Liver (tissue), 9 donors: ENCODE data around the gene FAIM2. TPM values are rescaled to one million over a fixed set of nuclear protein-coding genes. Genes with fewer than 3 reads are reported as not detected.

Source experiments
- DNase-seq: peaks from one replicate; pipeline ENCODE4 v3.0.0-alpha.2; 2017; ENCODE audit warnings: low spot score
- H3K27ac ChIP-seq, 2 donors: one replicate each; pipeline ENCODE4 v1.7.0; 2013; ENCODE audit warnings: inconsistent platforms in 2 of 2, low read length in 2 of 2, control low read depth in 1 of 2, low read depth in 1 of 2, mild to moderate bottlenecking in 1 of 2
- H3K27me3 ChIP-seq, 4 donors: one replicate each; pipeline versions ENCODE4 v1.6.1 to v1.7.0; 2013; ENCODE audit warnings: low read length in 3 of 4, inconsistent platforms in 1 of 4, mild to moderate bottlenecking in 1 of 4, moderate library complexity in 1 of 4; ENCODE audit not compliant: control insufficient read depth in 4 of 4, insufficient read depth in 4 of 4
- H3K36me3 ChIP-seq, 4 donors: one replicate each; pipeline versions ENCODE4 v1.6.1 to v1.7.0; 2013; ENCODE audit warnings: low read length in 3 of 4, mild to moderate bottlenecking in 3 of 4, low read depth in 1 of 4, moderate library complexity in 1 of 4; ENCODE audit not compliant: control insufficient read depth in 4 of 4, insufficient read depth in 3 of 4
- H3K4me1 ChIP-seq, 4 donors: one replicate each; pipeline versions ENCODE4 v1.6.1 to v1.7.0; 2013; ENCODE audit warnings: low read length in 3 of 4, mild to moderate bottlenecking in 3 of 4, moderate library complexity in 1 of 4; ENCODE audit not compliant: control insufficient read depth in 4 of 4, insufficient read depth in 4 of 4
- H3K4me3 ChIP-seq, 3 donors: one replicate each; pipeline versions ENCODE4 v1.6.1 to v1.7.0; 2013; ENCODE audit warnings: low read length in 3 of 3, control low read depth in 1 of 3, low read depth in 1 of 3, mild to moderate bottlenecking in 1 of 3
- H3K9ac ChIP-seq, 2 donors: one replicate each; pipeline ENCODE4 v1.7.0; 2013; ENCODE audit warnings: low read length in 2 of 2, mild to moderate bottlenecking in 2 of 2, moderate library complexity in 2 of 2, control low read depth in 1 of 2, low read depth in 1 of 2
- H3K9me3 ChIP-seq, 4 donors: one replicate each; pipeline versions ENCODE4 v1.6.1 to v1.7.0; 2013; ENCODE audit warnings: low read length in 3 of 4; ENCODE audit not compliant: control insufficient read depth in 4 of 4
- ATF3 ChIP-seq: IDR thresholded peaks from 2 replicates; pipeline ENCODE4 v1.6.1; 2016; ENCODE audit warnings: antibody characterized with exemption
- CTCF ChIP-seq: fragments of 150-350 bp; IDR thresholded peaks from 2 replicates; pipeline ENCODE4 v1.5.1; 2017; ENCODE audit warnings: improper control_type of control experiment, low read depth, low read length; ENCODE audit not compliant: missing input control
- EGR1 ChIP-seq, 2 donors: IDR thresholded peaks; 2 replicates each; pipeline ENCODE4 v1.6.1; 2016 to 2018; ENCODE audit warnings: antibody characterized with exemption in 2 of 2, low read depth in 2 of 2
- FOXA1 ChIP-seq: IDR thresholded peaks from 2 replicates; pipeline ENCODE4 v1.6.1; 2016; ENCODE audit warnings: antibody characterized with exemption
- FOXA2 ChIP-seq: IDR thresholded peaks from 2 replicates; pipeline ENCODE4 v1.6.1; 2016; ENCODE audit warnings: antibody characterized with exemption
- GABPA ChIP-seq, 2 donors: IDR thresholded peaks in 1 of 2; conservative IDR thresholded peaks in 1 of 2; 2 replicates each; pipeline ENCODE4 v1.6.1; 2016; ENCODE audit warnings: antibody characterized with exemption in 2 of 2, mild to moderate bottlenecking in 1 of 2, moderate library complexity in 1 of 2
- HNF4A ChIP-seq, 2 donors: conservative IDR thresholded peaks; 2 replicates each; pipeline ENCODE4 v1.6.1; 2016; ENCODE audit warnings: antibody characterized with exemption in 2 of 2, mild to moderate bottlenecking in 2 of 2
- HNF4G ChIP-seq: IDR thresholded peaks from 2 replicates; pipeline ENCODE4 v1.6.1; 2016; ENCODE audit warnings: antibody characterized with exemption
- JUND ChIP-seq, 2 donors: IDR thresholded peaks; 2 replicates each; pipeline ENCODE4 v1.6.1; 2016; ENCODE audit warnings: antibody characterized with exemption in 2 of 2
- MAX ChIP-seq: IDR thresholded peaks from 2 replicates; pipeline ENCODE4 v1.6.1; 2016; ENCODE audit warnings: antibody characterized with exemption
- NR2F2 ChIP-seq: IDR thresholded peaks from 2 replicates; pipeline ENCODE4 v1.6.1; 2016; ENCODE audit warnings: antibody characterized with exemption
- RAD21 ChIP-seq, 2 donors: IDR thresholded peaks; 2 replicates each; pipeline ENCODE4 v1.6.1; 2016; ENCODE audit warnings: antibody characterized with exemption in 2 of 2, mild to moderate bottlenecking in 2 of 2
- RXRA ChIP-seq, 2 donors: IDR thresholded peaks; 2 replicates each; pipeline ENCODE4 v1.6.1; 2017 to 2018; ENCODE audit warnings: antibody characterized with exemption in 2 of 2, mild to moderate bottlenecking in 1 of 2
- SP1 ChIP-seq: IDR thresholded peaks from 2 replicates; pipeline ENCODE4 v1.6.1; 2018; ENCODE audit warnings: antibody characterized with exemption, mild to moderate bottlenecking
- TAF1 ChIP-seq: conservative IDR thresholded peaks from 2 replicates; pipeline ENCODE4 v1.6.1; 2016; ENCODE audit warnings: antibody characterized with exemption, mild to moderate bottlenecking
- YY1 ChIP-seq: IDR thresholded peaks from 2 replicates; pipeline ENCODE4 v1.6.1; 2016; ENCODE audit warnings: antibody characterized with exemption, mild to moderate bottlenecking
- WGBS: extraction: QIAGEN DNeasy Blood & Tissue Kit; methylation state at CpG from one replicate; pipeline ENCODE4 v1.1.7; 2013; 5-methylcytosine and 5-hydroxymethylcytosine counted together
- polyA plus RNA-seq, 2 donors: library from polyadenylated mRNA; stranded (reverse) in 1 of 2; unstranded in 1 of 2; fragments of 200-250 nt in 1 of 2; fragments of >200 nt in 1 of 2; fragmentation: Nextera tagmentation in 1 of 2; extraction: Ambion mirVana in 1 of 2; gene quantifications; one replicate each; pipeline versions ENCODE4 v1.2.1 to v1.2.3, GENCODE V29; 2013 to 2015
- total RNA-seq, 2 donors: library from RNA; depleted of rRNA; stranded (reverse); fragments of >200 nt; gene quantifications; one replicate each; pipeline ENCODE4 v1.2.3, GENCODE V29; 2014
- TF ChIP-seq, protein P1 (sequence below): IDR thresholded peaks from 2 replicates; pipeline ENCODE4 v1.6.1; 2016; ENCODE audit warnings: antibody characterized with exemption, mild to moderate bottlenecking
- TF ChIP-seq, protein P2 (sequence below): IDR thresholded peaks from 2 replicates; pipeline ENCODE4 v1.6.1; 2016; ENCODE audit warnings: antibody characterized with exemption
- donor health status: healthy.
- donor health status: healthy.
- donor health status: healthy.
- donor health status: healthy.
- donor health status: healthy.

FAIM2 gene
- total and polyA plus RNA-seq, 4 donors = 0.06 to 0.23 TPM; not detected in 2

- no peak for TF ChIP-seq SP1
Observed at GRCh38 chr12:49923035-49923644, 19.4 kb upstream of the FAIM2 start (continued).

DNA sequence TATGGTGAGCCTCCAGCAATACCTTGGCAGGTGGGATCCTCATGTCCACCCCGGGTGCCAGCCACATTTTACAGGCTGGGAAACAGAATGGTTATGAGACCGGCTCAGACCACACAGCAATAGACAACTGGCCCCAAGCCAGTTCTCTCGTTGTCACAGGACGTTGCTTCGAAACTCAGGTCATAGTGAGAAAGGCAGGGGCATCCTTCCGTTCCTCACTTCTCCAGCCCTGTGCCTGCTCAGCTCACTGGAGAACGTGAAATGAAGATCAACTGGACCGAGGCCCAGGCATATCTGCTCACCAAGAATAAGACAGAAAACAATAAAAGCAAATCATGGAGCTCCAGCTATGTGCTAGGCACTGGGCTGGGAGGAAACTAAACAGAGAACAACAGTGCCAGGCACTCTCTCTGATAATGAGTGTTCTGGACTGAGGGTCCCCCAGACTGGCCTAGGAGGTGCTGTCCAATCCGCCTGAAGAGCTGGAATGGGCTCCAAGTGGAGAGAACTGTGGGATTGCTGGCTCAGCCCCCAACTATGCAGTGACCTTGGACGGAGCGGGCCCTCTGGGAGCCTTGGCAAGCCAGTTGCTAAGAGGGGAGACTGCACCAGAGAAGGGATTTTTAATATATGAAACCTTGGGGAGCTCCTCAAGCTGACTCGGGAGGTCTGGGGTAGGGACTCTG, 18.8 kb upstream of the FAIM2 start:
- WGBS = 77% methylated on average over 12 of the region's 12 CpGs
- TF ChIP-seq ATF3 (no peak), FOXA2 (no peak), JUND (IDR thresholded peaks at IDR 0.05) (no peak), RAD21 (IDR thresholded peaks at IDR 0.05) (no peak), RXRA (IDR thresholded peaks at IDR 0.05) (no peak), HNF4G (no peak), FOXA1 (no peak), MAX (no peak), TAF1 (no peak), NR2F2 (no peak), CTCF (no peak), YY1 (no peak), EGR1 (IDR thresholded peaks at IDR 0.05; ENCODE audit: low read depth in 2 of 2) (no peak), GABPA (IDR thresholded peaks at IDR 0.05 in 1 of 2, conservative IDR thresholded peaks at IDR 0.05 in 1 of 2) (no peak), HNF4A (conservative IDR thresholded peaks at IDR 0.05) (no peak), SP1 (no peak)
- TF ChIP-seq, protein P1, sequence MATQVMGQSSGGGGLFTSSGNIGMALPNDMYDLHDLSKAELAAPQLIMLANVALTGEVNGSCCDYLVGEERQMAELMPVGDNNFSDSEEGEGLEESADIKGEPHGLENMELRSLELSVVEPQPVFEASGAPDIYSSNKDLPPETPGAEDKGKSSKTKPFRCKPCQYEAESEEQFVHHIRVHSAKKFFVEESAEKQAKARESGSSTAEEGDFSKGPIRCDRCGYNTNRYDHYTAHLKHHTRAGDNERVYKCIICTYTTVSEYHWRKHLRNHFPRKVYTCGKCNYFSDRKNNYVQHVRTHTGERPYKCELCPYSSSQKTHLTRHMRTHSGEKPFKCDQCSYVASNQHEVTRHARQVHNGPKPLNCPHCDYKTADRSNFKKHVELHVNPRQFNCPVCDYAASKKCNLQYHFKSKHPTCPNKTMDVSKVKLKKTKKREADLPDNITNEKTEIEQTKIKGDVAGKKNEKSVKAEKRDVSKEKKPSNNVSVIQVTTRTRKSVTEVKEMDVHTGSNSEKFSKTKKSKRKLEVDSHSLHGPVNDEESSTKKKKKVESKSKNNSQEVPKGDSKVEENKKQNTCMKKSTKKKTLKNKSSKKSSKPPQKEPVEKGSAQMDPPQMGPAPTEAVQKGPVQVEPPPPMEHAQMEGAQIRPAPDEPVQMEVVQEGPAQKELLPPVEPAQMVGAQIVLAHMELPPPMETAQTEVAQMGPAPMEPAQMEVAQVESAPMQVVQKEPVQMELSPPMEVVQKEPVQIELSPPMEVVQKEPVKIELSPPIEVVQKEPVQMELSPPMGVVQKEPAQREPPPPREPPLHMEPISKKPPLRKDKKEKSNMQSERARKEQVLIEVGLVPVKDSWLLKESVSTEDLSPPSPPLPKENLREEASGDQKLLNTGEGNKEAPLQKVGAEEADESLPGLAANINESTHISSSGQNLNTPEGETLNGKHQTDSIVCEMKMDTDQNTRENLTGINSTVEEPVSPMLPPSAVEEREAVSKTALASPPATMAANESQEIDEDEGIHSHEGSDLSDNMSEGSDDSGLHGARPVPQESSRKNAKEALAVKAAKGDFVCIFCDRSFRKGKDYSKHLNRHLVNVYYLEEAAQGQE = no peak
- TF ChIP-seq, protein P2, sequence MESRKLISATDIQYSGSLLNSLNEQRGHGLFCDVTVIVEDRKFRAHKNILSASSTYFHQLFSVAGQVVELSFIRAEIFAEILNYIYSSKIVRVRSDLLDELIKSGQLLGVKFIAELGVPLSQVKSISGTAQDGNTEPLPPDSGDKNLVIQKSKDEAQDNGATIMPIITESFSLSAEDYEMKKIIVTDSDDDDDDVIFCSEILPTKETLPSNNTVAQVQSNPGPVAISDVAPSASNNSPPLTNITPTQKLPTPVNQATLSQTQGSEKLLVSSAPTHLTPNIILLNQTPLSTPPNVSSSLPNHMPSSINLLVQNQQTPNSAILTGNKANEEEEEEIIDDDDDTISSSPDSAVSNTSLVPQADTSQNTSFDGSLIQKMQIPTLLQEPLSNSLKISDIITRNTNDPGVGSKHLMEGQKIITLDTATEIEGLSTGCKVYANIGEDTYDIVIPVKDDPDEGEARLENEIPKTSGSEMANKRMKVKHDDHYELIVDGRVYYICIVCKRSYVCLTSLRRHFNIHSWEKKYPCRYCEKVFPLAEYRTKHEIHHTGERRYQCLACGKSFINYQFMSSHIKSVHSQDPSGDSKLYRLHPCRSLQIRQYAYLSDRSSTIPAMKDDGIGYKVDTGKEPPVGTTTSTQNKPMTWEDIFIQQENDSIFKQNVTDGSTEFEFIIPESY = no peak

More for the DNA sequence above, 18.8 kb upstream of the FAIM2 start:
- DNase-seq = no peak
- Histone ChIP-seq H3K4me1 (peaks cover 0 to 5% (median 0%) of the 10 kb centered on the region in 4 donors), H3K36me3 (no peaks in the 10 kb centered on the region), H3K9ac (no peak overlapping the region), H3K9me3 (no peaks in the 10 kb centered on the region), H3K27me3 (no peaks in the 10 kb centered on the region), H3K27ac (no peak overlapping the region), H3K4me3 (no peak overlapping the region)
